Hepatocyte (in vitro differentiated cells): ENCODE measurements around the gene NKD1. TPM values are rescaled to one million over a fixed set of nuclear protein-coding genes. Genes with fewer than 3 reads are reported as not detected.
A peak's percentile ranks its signal among the peaks of the same experiment; 100 is the strongest.

ENCODE experiments used
- DNase-seq: peaks from one replicate; pipeline ENCODE4 v3.0.0-alpha.2; 2016; ENCODE audit warnings: low spot score
- H2AFZ ChIP-seq: fragments of 200-600 bp; sonication (generic); 2 replicates; pipeline ENCODE4 v1.6.0; 2016; ENCODE audit warnings: antibody characterized with exemption, mild to moderate bottlenecking
- H3K27ac ChIP-seq: fragments of 200-600 bp; sonication (generic); 2 replicates; pipeline ENCODE4 v1.5.1; 2016; ENCODE audit warnings: mild to moderate bottlenecking
- H3K27me3 ChIP-seq: fragments of 200-600 bp; sonication (generic); 2 replicates; pipeline ENCODE4 v1.6.1; 2016
- H3K36me3 ChIP-seq: fragments of 200-600 bp; sonication (generic); replicated peaks from 2 replicates; pipeline ENCODE4 v1.5.1; 2016; ENCODE audit warnings: low read depth; ENCODE audit not compliant: insufficient read depth
- H3K4me1 ChIP-seq: fragments of 200-600 bp; sonication (generic); 2 replicates; pipeline ENCODE4 v1.5.1; 2016; ENCODE audit warnings: mild to moderate bottlenecking, moderate library complexity; ENCODE audit not compliant: insufficient read depth
- H3K4me2 ChIP-seq: fragments of 200-600 bp; sonication (generic); 2 replicates; pipeline ENCODE4 v1.6.0; 2016
- H3K4me3 ChIP-seq: fragments of 200-600 bp; sonication (generic); 2 replicates; pipeline ENCODE4 v1.5.1; 2016; ENCODE audit warnings: mild to moderate bottlenecking
- H3K79me2 ChIP-seq: fragments of 200-600 bp; sonication (generic); 2 replicates; pipeline ENCODE4 v1.6.0; 2017; ENCODE audit warnings: mild to moderate bottlenecking
- H3K9me2 ChIP-seq: fragments of 200-600 bp; sonication (generic); replicated peaks from 2 replicates; pipeline ENCODE4 v1.6.0; 2017; ENCODE audit warnings: mild to moderate bottlenecking; ENCODE audit not compliant: insufficient read depth
- H3K9me3 ChIP-seq: fragments of 200-600 bp; sonication (generic); 2 replicates; pipeline ENCODE4 v1.5.1; 2016; ENCODE audit warnings: low read depth, mild to moderate bottlenecking
- H4K20me1 ChIP-seq: fragments of 200-600 bp; sonication (generic); 2 replicates; pipeline ENCODE4 v1.6.0; 2016; ENCODE audit warnings: mild to moderate bottlenecking; ENCODE audit not compliant: insufficient read depth, poor library complexity, severe bottlenecking
- CTCF ChIP-seq: fragments of 200-600 bp; sonication (generic); IDR thresholded peaks from 2 replicates; pipeline ENCODE4 v1.5.1; 2016; ENCODE audit warnings: antibody characterized with exemption, mild to moderate bottlenecking; ENCODE audit not compliant: poor library complexity
- EZH2 ChIP-seq: fragments of 200-600 bp; sonication (generic); IDR thresholded peaks from 2 replicates; pipeline ENCODE4 v1.6.1; 2016; ENCODE audit warnings: antibody characterized with exemption, mild to moderate bottlenecking, borderline replicate concordance
- EZH2phosphoT487 ChIP-seq: fragments of 200-600 bp; sonication (generic); IDR thresholded peaks from one replicate; pipeline ENCODE4 v1.6.1; 2018; ENCODE audit warnings: antibody characterized with exemption, mild to moderate bottlenecking, low read depth, moderate library complexity; ENCODE audit not compliant: unreplicated experiment, severe bottlenecking
- WGBS: methylation state at CpG from one replicate; pipeline ENCODE4 v1.1.6; 2016; ENCODE audit warnings: low lambda C conversion rate; ENCODE audit errors: missing lambda C conversion rate; 5-methylcytosine and 5-hydroxymethylcytosine counted together
- polyA plus RNA-seq: library from polyadenylated mRNA; unstranded; fragments of >200 nt; fragmentation: Nextera tagmentation; extraction: Ambion mirVana; gene quantifications from 2 replicates; pipeline ENCODE4 v1.2.1, GENCODE V29; 2016
- total RNA-seq: library from RNA; depleted of rRNA; stranded (reverse); fragments of >200 nt; gene quantifications from 2 replicates; pipeline ENCODE4 v1.2.3, GENCODE V29; 2014

The NKD1 gene
- total and polyA plus RNA-seq, 2 experiments from 2014 or later: 5.9 to 26.3 TPM

GRCh38 chr16:50612849-50613198 is 64.6 kb downstream of the NKD1 start:
- peak overlapping the region; percentile 69 for H3K27ac ChIP-seq
- H3K4me1 ChIP-seq: peaks cover 62% of the 10 kb centered on the region
- 96% methylated on average over 6 of the region's 6 CpGs for WGBS
- no peaks in the 10 kb centered on the region for H3K79me2 ChIP-seq
- TF ChIP-seq CTCF (no peak), EZH2phosphoT487 (no peak), EZH2 (no peak)
- H3K9me3 ChIP-seq: no peaks in the 10 kb centered on the region
- H2AFZ ChIP-seq: no peak overlapping the region
- no peaks in the 10 kb centered on the region for H4K20me1 ChIP-seq
- H3K4me3 ChIP-seq: no peak overlapping the region
- H3K9me2 ChIP-seq: no peaks in the 10 kb centered on the region
- peak overlapping the region; percentile 67 for H3K4me2 ChIP-seq
- no peaks in the 10 kb centered on the region for H3K36me3 ChIP-seq
- DNase-seq: no peak
- no peaks in the 10 kb centered on the region for H3K27me3 ChIP-seq

- peak; percentile 80 for DNase-seq
- H3K9me3 ChIP-seq: no peaks in the 10 kb centered on the region
- no peaks in the 10 kb centered on the region for H3K9me2 ChIP-seq
- no peaks in the 10 kb centered on the region for H3K36me3 ChIP-seq
- 56% methylated on average over 16 of the region's 20 CpGs for WGBS
- no peak for TF ChIP-seq EZH2
- no peak for TF ChIP-seq EZH2phosphoT487
- no peak for TF ChIP-seq CTCF
- no peak overlapping the region for H3K4me3 ChIP-seq
- H3K79me2 ChIP-seq: no peaks in the 10 kb centered on the region
- no peaks in the 10 kb centered on the region for H3K27me3 ChIP-seq
- H3K27ac ChIP-seq: peak overlapping the region; percentile 88
- peaks cover 62% of the 10 kb centered on the region for H3K4me1 ChIP-seq
- no peak overlapping the region for H2AFZ ChIP-seq
- H3K4me2 ChIP-seq: peak overlapping the region; percentile 67
- no peaks in the 10 kb centered on the region for H4K20me1 ChIP-seq
Observed at GRCh38 chr16:50613281-50613963, 65.2 kb downstream of the NKD1 start.

GRCh38 chr16:50613964-50614474 is 65.8 kb downstream of the NKD1 start:
- no peak overlapping the region for H3K4me3 ChIP-seq
- no peak for TF ChIP-seq CTCF
- TF ChIP-seq EZH2phosphoT487: no peak
- TF ChIP-seq EZH2: no peak
- H3K4me1 ChIP-seq: peaks cover 62% of the 10 kb centered on the region
- no peaks in the 10 kb centered on the region for H4K20me1 ChIP-seq
- H3K27me3 ChIP-seq: no peaks in the 10 kb centered on the region
- no peaks in the 10 kb centered on the region for H3K9me2 ChIP-seq
- peak overlapping the region; percentile 88 for H3K27ac ChIP-seq
- H3K4me2 ChIP-seq: peak overlapping the region; percentile 67
- WGBS: 78% methylated on average over 7 of the region's 7 CpGs
- no peaks in the 10 kb centered on the region for H3K9me3 ChIP-seq
- no peak for DNase-seq
- no peaks in the 10 kb centered on the region for H3K36me3 ChIP-seq
- no peaks in the 10 kb centered on the region for H3K79me2 ChIP-seq
- H2AFZ ChIP-seq: no peak overlapping the region
